Ovary (tissue), 1 donor: ENCODE data around the gene IFIT5.

Source experiments
- EP300 ChIP-seq: sonication (generic); formaldehyde crosslinking; IDR thresholded peaks from one replicate; pipeline ENCODE4 v1.6.1; 2017; ENCODE audit warnings: antibody characterized with exemption
- POLR2A ChIP-seq: fragments of 450-650 bp; IDR thresholded peaks from one replicate; pipeline ENCODE4 v1.6.1; 2017; ENCODE audit warnings: antibody characterized with exemption, mild to moderate bottlenecking, moderate library complexity

GRCh38 chr10:89465196-89465595 lies 50.8 kb downstream of the IFIT5 start:
- TF ChIP-seq POLR2A (no peak), EP300 (no peak)
